DMS53 treated with DMSO at 0.1 percent for 48 hours (cell line): ENCODE results near the gene ZNF385B.

ENCODE experiments used
- DNase-seq: peaks from one replicate; lab custom pipeline; 2025; ENCODE audit not compliant: unreplicated experiment; lab: John Stamatoyannopoulos, UW

ZNF385B gene

DNA sequence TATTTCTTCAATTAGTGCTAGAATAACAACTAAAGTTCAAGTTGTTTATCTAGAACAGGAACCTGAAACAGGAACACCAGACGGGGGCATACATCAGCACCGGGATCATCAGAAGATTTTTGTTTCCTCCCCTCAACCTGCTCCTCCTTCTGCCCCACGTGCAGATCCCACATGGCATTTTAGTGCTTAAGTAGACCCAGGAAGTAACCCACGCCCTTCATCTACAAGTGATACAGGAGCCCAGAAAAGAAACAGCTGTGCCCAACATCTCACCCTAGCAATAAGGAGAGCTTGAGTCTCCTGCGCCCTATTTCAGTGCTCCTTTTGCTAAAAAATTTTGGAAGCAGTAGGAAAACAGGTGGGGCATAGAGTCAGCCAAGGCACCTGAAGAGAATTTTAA, 5.2 kb downstream of the ZNF385B start:
- no peak for DNase-seq

DNA sequence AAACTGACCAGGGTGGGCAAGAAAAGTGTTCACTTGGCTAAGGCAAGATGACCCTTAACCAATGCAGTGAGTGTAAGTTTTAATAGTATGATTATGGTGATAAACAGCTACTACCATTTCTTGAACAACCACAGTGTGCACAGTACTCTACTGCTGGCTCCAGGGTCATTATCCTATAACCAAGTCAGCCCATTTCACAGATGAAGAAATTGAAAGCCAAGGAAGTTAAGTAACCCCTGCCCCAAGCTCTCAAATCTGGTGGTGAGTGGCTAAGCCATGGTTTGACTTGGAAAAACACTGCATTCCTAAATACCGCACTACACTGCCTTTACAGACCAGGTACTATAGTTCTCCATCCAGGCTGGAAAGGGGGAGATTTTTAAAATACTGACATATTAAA, 5.7 kb downstream of the ZNF385B start:
- DNase-seq: no peak

DNA sequence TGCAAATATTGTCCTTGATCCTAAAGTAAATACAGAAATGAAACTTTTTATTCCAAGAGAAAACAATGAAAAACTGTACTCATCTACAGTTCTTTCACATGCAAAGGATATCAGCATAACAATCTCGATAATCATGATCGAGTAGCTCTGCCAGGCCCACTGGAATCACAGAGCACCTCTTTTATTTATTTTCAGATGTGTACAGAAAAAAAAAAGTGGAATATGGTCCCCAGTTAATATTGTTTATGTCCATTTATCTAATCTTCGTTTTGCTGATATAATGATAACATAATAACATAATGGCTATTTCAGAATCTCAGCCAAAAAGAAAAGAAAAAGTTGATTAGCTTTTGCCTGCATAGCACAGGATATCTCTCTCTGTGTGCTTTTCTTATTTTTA, 6.5 kb downstream of the ZNF385B start:
- DNase-seq: no peak

DNA sequence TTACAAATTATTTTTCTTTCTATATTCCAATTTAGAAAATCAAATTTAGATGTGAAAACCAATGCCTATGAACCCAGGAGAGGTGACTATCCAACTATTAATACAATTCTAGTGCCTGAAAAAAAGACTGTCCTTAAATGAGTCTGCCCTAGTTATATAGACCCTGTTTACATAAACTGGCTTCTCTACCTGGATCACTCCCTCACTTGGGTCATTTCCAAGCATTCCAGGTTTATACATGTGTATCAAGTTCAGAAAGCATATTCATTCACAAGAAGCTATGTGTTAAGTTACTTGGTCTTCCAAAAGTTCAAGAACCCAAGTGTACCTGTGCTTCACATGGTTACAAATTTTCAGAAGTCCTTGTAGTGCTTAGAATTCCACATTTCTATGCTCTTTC, 8.3 kb downstream of the ZNF385B start:
- no peak for DNase-seq

DNA sequence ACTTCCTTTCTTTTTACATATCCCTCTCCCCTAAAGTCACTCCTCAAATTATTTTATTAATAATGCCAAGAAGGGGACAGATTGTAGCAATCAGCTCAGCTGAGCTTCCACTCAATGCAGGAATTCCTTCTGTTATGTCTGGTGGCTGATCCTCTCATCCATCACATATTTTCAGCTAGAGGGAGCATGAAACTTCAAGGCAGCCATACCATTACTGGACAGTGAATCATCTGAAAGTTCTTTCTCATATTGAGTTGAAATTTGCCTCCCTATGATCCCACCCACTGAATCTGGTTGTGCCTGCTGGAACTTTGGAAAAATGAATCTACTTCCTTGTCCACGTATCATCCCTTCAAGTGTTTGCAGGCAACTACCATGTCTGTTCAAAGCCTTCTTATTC, 11.2 kb downstream of the ZNF385B start:
- no peak for DNase-seq

DNA sequence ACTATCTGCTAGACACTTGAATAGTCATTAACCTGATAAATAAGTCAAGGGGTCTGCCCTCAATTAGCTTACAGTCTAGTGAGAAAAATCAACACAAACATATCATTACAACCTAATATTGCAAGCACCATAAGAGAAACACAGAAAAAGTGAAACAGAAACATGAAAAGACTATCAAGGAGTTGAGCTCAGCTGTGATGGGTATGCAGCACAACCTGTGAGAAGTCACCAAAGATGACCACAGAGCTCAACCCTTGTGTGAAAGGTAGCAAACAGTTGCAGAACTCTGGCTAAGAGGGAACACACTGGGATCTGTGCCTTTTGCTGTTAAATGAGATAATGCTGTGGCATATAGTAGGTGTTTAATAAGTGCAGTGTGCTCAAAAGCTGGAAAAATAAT, 11.7 kb downstream of the ZNF385B start:
- no peak for DNase-seq

DNA sequence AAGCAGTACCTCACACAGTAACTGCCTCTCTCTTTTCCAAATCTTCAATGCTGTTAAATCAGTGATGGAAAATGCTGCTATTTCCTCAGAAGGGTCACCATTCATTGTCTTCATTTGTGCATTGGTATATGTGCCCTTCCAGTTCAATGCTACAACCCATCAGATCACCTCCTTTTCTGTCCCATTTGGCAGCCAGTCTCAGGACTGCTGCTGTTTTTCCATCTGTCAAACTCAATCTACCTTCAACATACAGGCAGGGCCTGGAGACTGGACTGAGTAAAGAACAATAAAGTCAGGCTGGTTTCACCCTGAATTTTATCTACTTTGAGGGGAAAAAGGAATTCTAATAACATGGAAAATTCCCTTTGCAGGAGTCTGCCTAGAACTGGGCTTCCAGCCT, 17.9 kb downstream of the ZNF385B start:
- DNase-seq: no peak

DNA sequence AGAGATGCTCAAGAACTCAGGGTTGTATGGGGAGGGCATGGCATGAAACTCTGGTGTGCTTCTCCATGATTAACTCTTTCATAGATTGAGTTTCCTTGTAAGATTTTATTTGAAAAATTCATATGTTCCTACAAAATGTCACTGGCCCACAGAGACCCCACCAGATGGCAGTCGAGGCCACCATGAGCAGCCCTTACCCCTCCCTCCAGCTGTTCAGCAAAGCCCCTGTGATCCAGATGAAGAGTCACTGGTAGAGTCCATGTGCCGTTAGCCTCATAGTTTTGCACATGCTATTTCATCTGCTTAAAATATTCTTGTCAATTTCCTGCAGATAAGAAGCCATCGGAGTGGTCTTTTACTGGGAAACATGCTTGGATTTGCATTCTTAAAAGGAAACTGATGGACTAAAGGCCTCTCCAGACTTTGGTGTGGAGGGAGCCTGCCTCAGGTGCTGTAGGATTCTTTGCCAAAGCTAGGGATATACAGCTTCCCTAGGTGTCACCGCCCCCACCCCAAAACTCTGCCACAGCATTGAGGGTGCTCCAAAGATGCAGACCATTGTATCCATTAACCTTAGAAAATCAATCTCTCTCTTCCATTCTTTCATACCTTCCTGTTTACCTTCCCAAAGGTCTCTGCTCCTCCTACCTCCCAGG, 18.8 kb downstream of the ZNF385B start:
- DNase-seq: no peak

DNA sequence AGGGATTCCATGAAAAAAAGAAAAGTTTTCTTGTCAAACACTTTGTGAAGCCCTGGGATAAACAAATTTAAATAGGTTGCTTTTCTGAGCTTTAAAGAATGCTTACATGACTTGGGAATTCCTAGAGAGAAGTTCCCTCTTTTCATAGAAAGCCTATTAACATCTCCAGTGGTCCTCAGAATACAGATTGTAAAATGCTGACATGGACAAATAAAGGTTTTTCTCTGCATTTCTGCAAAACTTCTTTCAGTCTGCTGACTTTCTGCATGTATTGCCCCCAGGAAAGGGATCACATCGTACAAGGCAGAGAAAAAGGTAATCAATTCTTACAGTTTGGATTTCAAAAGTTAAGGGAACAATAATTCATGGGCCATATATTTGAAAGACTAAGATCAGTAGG, 20.6 kb downstream of the ZNF385B start:
- no peak for DNase-seq

DNA sequence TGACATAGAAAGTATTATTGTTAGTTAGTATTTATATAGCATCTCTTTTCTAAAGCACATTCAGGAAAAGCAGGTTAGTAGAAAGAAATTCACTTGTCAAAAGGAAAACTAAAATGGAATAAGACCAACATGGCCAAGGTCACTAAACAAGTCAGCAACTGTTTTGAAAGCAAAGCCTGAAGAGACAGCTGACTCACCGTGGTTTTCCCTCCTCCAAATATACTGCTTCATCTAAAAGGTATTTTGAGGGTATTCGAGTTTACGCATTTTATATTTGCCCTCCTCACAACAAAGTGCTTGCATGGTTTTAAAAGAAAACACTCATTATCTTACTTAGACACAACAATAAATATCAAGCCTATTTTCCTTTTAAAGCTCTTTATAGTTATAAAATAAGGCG, 24.0 kb downstream of the ZNF385B start:
- no peak for DNase-seq

DNA sequence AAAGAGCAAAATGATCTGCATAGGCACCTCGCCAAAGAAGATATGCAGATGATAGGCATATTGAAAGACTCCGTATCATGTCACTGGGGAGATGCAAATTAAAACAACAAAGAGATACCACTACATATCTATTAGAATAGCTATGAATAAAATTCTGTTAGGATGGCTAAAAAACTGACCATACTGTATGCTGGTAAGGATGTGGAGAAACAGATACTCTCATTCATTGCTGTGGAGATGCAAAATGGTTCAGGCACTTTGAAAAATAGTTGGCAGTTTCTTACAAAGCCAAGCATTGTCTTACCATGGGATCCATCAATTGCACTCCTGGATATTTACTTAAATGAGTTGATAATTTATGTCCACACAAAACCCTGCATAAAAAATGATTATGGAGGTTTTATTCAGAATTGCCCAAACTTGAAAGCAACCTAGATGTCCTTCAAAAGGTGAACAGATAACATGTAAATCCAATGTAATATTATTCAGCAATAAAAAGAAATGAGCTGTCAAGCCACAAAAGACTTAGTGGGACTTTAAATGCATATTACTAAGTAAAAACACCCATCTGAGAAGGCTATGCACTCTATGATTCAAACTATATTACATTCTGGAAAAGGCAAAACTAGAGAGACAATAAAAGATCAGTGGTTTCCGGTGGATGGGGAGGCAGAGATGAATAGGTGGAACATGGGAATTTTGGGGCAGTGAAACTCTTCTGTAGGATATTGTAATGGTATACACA, 31.2 kb downstream of the ZNF385B start:
- no peak for DNase-seq

DNA sequence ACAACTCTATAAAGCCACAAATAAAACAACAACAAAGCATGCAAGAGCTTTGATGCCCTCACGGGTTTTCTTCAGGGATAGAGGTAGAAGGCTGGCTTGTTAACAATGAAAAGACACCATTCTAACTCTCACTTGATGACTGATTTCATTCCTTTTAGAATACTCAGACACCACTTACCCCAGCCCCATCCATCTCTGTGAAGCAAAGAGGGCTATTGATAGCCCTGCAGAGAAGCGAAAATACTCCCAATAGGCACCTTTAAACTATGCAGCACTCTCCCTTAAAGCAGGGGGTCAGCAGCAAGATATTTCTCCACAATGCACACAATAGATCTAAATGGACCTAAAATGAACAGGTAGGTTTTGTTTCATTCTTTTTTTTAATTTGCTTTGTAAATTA, 35.1 kb downstream of the ZNF385B start:
- DNase-seq: no peak

DNA sequence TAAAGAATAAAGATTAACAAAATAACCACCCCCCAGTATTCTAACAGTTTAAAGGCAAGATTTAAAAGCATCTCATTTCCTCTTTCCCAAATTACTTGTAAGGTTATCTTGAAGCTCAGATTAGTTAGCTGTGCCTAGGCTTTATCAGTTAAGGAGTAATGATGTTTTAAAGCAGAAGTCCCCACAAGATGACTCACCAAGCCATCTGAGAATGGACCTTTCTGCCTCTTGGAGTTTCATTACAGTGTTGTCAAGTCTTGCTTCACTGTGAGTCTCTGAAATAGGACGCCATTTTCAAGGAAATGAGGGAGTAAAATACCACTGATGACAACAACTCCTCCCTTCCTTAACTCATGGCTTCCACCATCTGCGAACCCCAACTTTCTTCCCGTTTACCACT, 35.9 kb downstream of the ZNF385B start:
- DNase-seq: no peak

DNA sequence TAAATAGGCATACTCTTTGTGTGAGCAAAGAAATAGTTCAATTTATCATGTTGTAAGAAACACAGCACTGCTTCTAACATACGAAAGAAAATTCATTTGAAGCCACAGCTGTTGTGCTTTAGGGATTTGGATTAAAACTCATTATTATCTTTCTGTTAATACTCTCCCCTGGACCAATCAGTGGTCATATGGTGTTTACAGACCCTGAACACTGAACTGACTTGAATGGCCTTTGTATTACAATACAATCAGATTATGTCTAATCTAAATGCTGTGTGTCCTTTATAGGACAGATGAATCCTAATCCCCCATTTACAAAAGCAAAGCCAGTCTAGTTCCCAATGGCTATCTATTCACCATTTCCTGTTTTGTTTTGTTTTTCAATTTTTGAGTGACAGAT, 36.5 kb downstream of the ZNF385B start:
- DNase-seq: no peak

DNA sequence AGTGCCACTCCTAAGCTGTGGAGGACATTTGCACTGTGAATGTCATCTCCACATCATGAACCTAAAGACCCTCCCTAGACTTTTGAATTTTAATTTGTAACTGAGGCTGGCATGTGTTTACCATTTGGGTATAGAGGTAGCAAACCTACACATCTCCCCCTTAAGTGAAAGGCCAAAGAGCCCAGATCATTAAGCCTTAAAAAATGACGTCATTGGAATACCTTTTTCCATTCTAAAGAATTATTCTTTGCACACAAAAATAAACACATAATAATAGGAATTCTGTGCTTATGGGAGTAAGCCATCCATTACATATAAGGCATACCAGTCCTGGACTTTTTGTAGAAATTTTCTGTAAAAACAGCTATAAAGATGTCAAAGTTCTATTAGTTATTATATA, 38.9 kb downstream of the ZNF385B start:
- DNase-seq: no peak

DNA sequence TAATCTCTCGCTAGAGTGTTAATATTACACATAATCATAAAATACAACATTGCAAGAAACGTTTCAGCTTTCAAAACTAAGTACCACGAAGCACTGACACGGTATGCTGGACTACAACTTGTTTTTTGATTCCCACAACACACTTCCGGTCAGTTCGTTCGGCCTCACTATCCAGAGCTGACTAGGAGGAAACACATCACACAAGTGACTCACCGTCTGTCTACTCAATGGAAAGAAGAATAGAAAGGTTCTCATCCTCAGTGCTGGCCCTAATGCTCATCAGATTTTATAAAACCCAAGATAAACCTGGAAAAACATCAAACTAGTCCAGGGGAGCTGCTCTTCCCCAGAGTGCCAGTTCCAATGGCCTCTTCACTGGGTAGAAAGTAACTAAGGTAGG, 42.9 kb downstream of the ZNF385B start:
- DNase-seq: no peak

DNA sequence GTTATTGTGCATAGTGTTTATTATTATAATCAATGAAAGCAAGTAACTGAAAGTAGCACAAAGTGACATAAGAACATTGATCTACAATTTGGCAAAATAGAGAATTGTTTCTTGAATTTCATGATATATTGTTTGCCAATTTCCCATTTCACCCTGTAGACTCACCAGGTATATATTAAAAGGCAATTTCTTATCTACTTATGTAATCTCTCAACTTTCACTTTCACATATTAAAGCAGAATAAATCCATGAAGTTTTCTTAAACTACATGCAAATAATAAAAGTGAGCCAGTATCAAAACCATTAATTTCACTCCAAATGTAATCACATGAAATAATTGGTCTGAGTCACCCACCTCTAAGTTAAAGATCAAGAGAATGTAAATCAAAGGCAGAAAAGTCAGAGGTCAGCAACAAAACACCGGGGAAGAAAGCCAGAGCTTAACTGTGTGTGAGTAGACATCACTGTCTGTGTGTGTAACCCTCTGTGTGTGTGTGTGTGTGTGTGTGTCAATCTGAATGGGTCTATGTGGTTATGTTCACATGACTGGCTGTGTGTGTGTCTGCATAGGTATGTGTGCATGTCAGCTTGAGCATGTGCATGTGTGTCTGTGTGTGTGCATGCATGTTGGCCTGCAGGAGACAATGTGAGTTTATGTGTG, 44.1 kb downstream of the ZNF385B start:
- DNase-seq: no peak

DNA sequence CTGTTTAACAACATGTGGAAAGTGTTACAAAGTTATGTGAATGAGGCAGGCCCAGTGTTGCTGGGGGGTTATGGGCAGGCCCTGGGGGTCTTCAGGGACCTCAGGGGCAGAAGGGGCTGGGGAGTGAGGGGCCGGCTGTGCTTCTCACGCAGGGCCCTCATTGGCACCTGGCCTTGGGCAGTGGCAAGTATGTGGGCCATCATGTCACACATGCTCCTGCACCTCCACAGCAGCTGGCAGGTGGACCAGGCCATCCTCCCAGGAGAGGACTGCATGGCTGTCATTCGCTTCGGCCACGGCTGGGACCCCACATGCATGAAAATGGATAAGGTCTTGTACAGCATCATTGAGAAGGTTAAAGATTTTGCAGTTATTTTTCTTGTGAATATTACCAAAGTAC, 47.4 kb downstream of the ZNF385B start:
- DNase-seq: no peak

DNA sequence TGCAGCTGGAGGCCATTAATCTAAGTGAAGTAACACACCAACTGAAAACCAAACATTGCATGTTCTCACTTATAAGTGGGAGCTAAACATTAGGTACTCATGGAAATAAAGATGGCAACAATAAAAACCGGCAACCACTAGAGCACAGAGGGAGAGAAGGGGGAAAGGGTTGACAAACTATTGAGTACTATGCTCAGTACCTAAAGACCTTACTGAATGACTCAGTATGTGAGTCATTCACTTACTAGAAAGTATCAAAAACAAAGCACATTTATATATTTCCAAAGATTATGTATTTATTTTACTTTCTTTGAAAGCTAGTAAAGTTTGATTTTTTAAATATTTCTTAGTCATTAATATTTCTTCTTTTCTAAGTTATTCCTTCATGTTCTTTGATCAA, 48.9 kb downstream of the ZNF385B start:
- DNase-seq: no peak

DNA sequence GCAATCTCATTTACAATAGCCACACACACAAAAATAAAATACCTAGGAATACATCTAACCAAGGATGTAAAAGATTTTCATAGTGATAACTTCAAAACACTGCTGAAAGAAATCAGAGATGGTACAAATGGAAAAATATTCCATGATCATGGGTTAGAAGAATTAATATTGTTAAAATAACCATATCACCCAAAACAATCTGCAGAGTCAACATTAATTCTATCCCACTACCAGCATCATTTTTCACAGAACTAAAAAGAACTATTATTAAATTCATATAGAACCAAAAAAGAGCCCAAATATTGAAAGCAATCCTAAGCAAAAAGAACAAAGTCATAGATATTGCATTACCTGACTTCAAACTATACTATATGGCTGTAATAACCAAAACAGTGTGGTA, 50.4 kb downstream of the ZNF385B start:
- no peak for DNase-seq

DNA sequence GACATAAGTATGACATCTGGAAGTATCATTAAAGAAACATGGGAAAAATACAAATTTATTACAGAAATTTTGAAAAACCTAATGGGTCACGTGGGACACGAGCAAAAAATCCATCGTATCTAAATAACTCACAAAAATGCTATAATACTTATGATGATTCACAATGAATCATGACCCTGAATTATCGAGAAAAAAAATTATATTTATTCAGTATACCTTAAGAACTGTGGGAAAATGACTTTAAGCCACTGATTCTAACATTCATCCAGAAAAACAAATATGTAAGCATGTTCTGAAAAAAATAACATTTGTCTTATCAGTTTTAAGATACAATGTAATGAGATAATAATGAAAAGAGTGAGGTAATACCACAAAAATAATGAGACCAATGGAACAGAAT, 51.8 kb downstream of the ZNF385B start:
- no peak for DNase-seq

DNA sequence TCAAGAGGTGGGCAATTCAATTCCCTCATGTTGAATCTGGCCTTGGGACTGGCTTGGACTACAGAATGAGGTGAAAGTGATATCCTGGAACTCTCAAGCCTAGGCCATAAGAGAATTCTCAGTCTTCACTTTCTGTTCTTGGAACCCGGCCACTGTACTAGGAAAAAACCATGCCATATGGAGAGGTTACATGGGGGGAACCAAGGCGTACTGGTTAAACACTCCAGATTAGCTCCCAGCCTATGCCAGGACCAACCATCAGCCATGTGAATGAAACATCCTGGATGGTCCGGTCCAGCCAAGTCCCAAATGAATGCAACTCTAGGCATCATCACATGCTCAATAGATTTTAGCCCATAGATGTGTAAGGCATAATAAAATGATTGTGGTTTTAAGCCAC, 56.4 kb downstream of the ZNF385B start:
- DNase-seq: no peak

DNA sequence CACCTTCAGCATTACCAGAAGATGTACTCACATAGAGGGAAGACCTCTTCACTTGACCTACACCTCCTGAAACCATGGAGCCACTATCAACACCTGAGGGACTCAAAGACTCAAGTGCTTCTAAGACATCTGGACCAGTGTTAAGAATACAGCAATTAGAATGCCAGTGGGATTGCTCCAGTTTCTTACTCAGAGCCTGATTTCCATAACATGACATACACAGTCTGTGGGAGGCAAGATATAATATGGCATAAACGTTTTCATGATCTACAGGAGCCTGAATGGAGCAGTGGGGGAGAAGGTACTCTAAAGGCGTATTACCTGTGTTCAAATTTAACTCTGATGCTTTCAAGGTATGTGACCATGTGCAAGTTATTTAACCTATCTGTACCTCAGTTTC, 57.2 kb downstream of the ZNF385B start:
- DNase-seq: no peak
